Astrocyte (in vitro differentiated cells and primary cell): ENCODE measurements around the gene FAM83F. TPM values are rescaled to one million over a fixed set of nuclear protein-coding genes. Genes with fewer than 3 reads are reported as not detected.

Source experiments
- DNase-seq: peaks from one replicate; pipeline ENCODE4 v3.0.0-alpha.2; 2010; ENCODE audit warnings: low read depth
- FAIRE-seq: peaks from 2 replicates; lab custom pipeline; 2011; peaks lifted over from hg19 to GRCh38; lab: Jason Lieb, UNC
- H2AFZ ChIP-seq: 2 replicates; pipeline ENCODE4 v1.6.0; 2012; ENCODE audit warnings: low read depth, low read length, inconsistent platforms
- H3K27ac ChIP-seq: 2 replicates; pipeline ENCODE4 v1.5.1; 2011; ENCODE audit warnings: low read depth, low read length, inconsistent platforms
- H3K27me3 ChIP-seq: 2 replicates; pipeline ENCODE4 v1.6.0; 2011; ENCODE audit warnings: low read length, inconsistent platforms; ENCODE audit not compliant: insufficient read depth
- H3K36me3 ChIP-seq: 2 replicates; pipeline ENCODE4 v1.5.1; 2011; ENCODE audit warnings: low read length, inconsistent platforms; ENCODE audit not compliant: insufficient read depth
- H3K4me1 ChIP-seq: 2 replicates; pipeline ENCODE4 v1.5.1; 2011; ENCODE audit warnings: low read length, inconsistent platforms; ENCODE audit not compliant: insufficient read depth
- H3K4me2 ChIP-seq: 2 replicates; pipeline ENCODE4 v1.6.0; 2012; ENCODE audit warnings: low read length, inconsistent platforms
- H3K4me3 ChIP-seq: 2 replicates; pipeline ENCODE4 v1.5.1; 2011; ENCODE audit warnings: low read depth, mild to moderate bottlenecking, low read length, inconsistent platforms; ENCODE audit not compliant: insufficient read depth
- H3K79me2 ChIP-seq: 2 replicates; pipeline ENCODE4 v1.6.0; 2012; ENCODE audit warnings: mild to moderate bottlenecking, low read length, inconsistent platforms; ENCODE audit not compliant: insufficient read depth
- H3K9ac ChIP-seq: 2 replicates; pipeline ENCODE4 v1.6.0; 2012; ENCODE audit warnings: mild to moderate bottlenecking, low read length, inconsistent platforms
- H3K9me3 ChIP-seq: 2 replicates; pipeline ENCODE4 v1.5.1; 2012; ENCODE audit warnings: low read depth, mild to moderate bottlenecking, low read length, inconsistent platforms; ENCODE audit not compliant: insufficient read depth
- H4K20me1 ChIP-seq: 2 replicates; pipeline ENCODE4 v1.6.0; 2012; ENCODE audit warnings: low read length, inconsistent platforms; ENCODE audit not compliant: insufficient read depth
- H3K27ac Mint-ChIP-seq: one replicate; pipeline ENCODE4 v1.8.0; 2021; ENCODE audit warnings: mild to moderate bottlenecking, mixed read lengths; ENCODE audit not compliant: unreplicated experiment
- H3K27me3 Mint-ChIP-seq: one replicate; pipeline ENCODE4 v1.8.0; 2021; ENCODE audit warnings: low read depth, mixed read lengths; ENCODE audit not compliant: unreplicated experiment
- H3K36me3 Mint-ChIP-seq: one replicate; pipeline ENCODE4 v1.8.0; 2021; ENCODE audit warnings: low read depth, mixed read lengths; ENCODE audit not compliant: unreplicated experiment
- H3K4me1 Mint-ChIP-seq: one replicate; pipeline ENCODE4 v1.8.0; 2021; ENCODE audit warnings: low read depth, mixed read lengths; ENCODE audit not compliant: unreplicated experiment
- H3K4me3 Mint-ChIP-seq: one replicate; pipeline ENCODE4 v1.8.0; 2021; ENCODE audit warnings: mild to moderate bottlenecking, moderate library complexity, mixed read lengths; ENCODE audit not compliant: unreplicated experiment
- H3K9me3 Mint-ChIP-seq: one replicate; pipeline ENCODE4 v1.8.0; 2021; ENCODE audit warnings: mild to moderate bottlenecking, mixed read lengths; ENCODE audit not compliant: unreplicated experiment
- EZH2 ChIP-seq: IDR thresholded peaks from 2 replicates; pipeline ENCODE4 v1.6.1; 2012; ENCODE audit warnings: mild to moderate bottlenecking, low read length, inconsistent platforms; ENCODE audit not compliant: insufficient read depth
- total RNA-seq: library from RNA; stranded (reverse); gene quantifications from 2 replicates; pipeline ENCODE4 v1.2.1, GENCODE V29; 2021
- TF ChIP-seq, protein P1 (sequence below): IDR thresholded peaks from 2 replicates; pipeline ENCODE4 v1.5.1; 2011; ENCODE audit warnings: low read depth, mild to moderate bottlenecking, inconsistent platforms, low read length, moderate library complexity; ENCODE audit not compliant: insufficient read depth

The FAM83F gene
- total RNA-seq, 1 donor from 2014 or later, result 0.79 TPM

DNA sequence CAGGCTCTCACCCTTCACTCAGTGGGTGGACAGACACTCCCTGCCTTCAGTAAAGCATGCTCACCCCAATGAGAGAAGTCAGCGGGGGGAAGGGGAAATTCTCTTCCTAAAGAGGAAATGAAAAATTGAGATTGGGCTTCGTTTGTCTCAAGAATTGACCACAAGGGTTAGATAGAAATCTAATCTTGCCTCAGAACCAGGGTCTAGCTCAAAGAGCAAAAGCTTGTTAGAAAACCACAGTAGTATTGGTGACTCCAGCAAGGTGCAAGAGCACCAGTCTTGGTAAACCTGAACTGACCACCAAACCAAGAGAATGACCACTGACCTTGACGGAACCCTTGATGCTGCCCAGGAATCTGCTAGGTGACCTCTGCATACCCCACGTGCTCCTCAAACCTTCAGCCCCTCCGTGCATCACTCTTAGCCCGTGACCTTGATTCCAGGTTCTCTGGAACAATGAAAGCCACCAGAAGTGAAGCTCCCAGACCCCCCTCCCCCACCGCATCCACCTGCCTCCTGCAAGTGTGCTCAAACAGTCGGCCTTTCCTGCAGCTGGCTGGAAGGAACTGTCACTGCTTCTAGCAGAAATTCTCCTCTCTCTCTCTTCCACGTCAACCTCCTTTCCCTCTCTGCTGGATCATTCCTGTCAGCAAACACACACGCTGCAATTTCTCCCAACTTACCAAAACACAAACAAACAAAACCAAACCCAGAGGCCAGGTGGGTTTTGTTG is 37.7 kb upstream of the FAM83F start:
- H3K27me3 ChIP-seq, result no peaks in the 10 kb centered on the region
- no peaks in the 10 kb centered on the region for H3K79me2 ChIP-seq
- H4K20me1 ChIP-seq, result no peaks in the 10 kb centered on the region
- H3K36me3 Mint-ChIP-seq, result no peaks in the 10 kb centered on the region
- H3K9me3 Mint-ChIP-seq, result peaks cover 7% of the 10 kb centered on the region
- H2AFZ ChIP-seq, result no peak overlapping the region
- H3K9me3 ChIP-seq, result no peaks in the 10 kb centered on the region
- no peak for TF ChIP-seq EZH2
- TF ChIP-seq, protein P1, sequence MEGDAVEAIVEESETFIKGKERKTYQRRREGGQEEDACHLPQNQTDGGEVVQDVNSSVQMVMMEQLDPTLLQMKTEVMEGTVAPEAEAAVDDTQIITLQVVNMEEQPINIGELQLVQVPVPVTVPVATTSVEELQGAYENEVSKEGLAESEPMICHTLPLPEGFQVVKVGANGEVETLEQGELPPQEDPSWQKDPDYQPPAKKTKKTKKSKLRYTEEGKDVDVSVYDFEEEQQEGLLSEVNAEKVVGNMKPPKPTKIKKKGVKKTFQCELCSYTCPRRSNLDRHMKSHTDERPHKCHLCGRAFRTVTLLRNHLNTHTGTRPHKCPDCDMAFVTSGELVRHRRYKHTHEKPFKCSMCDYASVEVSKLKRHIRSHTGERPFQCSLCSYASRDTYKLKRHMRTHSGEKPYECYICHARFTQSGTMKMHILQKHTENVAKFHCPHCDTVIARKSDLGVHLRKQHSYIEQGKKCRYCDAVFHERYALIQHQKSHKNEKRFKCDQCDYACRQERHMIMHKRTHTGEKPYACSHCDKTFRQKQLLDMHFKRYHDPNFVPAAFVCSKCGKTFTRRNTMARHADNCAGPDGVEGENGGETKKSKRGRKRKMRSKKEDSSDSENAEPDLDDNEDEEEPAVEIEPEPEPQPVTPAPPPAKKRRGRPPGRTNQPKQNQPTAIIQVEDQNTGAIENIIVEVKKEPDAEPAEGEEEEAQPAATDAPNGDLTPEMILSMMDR, result no peak
- no peak overlapping the region for H3K9ac ChIP-seq
- H3K4me2 ChIP-seq, result no peak overlapping the region
- peaks cover 41% of the 10 kb centered on the region for H3K4me1 ChIP-seq
- H3K27ac Mint-ChIP-seq, result no peak overlapping the region
- no peaks in the 10 kb centered on the region for H3K36me3 ChIP-seq
- peaks cover 61% of the 10 kb centered on the region for H3K4me1 Mint-ChIP-seq
- H3K4me3 Mint-ChIP-seq, result no peak overlapping the region
- H3K27me3 Mint-ChIP-seq, result peaks cover 2% of the 10 kb centered on the region
- no peak for DNase-seq
- FAIRE-seq, result no peak
- H3K4me3 ChIP-seq, result no peak overlapping the region
- H3K27ac ChIP-seq, result no peak overlapping the region

DNA sequence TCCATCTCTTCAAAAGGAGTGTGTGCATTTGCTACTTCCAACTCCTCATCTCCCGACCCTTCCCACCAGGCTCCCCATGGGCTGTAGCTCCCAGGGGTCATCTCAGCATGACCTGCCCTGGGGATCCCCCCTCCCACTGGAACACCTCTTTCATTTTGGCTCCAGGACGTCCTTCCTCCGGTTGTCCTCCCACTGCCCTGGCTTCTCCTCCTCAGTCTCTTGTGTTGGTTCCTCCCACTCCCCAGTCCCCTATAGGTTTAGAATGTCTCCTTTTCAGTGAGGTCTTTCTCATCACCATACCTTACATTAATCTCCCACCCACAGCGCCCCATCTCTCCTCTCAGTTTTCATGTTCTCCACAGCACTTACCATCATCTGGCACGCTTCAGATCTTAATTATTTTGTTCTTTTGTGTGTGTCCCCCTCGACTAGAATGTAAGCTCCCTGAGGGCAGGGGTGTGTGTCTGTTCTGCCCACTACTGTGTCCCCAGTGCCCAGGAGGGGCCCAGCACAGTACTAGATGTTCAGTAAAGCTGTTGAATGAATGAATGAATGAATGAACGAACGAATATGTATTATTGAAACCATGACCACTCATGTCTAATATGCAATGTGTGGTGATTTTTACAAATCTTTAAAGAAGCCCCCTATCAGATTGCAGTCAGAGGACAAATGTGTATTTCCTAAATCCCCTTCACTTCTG is 36.6 kb upstream of the FAM83F start:
- peaks cover under 1% of the 10 kb centered on the region for H3K36me3 Mint-ChIP-seq
- Histone ChIP-seq H4K20me1 (no peaks in the 10 kb centered on the region), H3K36me3 (no peaks in the 10 kb centered on the region), H3K4me2 (no peak overlapping the region), H3K27me3 (no peaks in the 10 kb centered on the region), H3K27ac (no peak overlapping the region), H3K4me3 (no peak overlapping the region), H3K9ac (no peak overlapping the region), H3K4me1 (peaks cover 42% of the 10 kb centered on the region), H2AFZ (no peak overlapping the region), H3K79me2 (no peaks in the 10 kb centered on the region), H3K9me3 (no peaks in the 10 kb centered on the region)
- DNase-seq (no peak), FAIRE-seq (no peak)
- H3K27ac Mint-ChIP-seq, result peak overlapping the region; percentile 21
- H3K4me3 Mint-ChIP-seq, result no peak overlapping the region
- H3K4me1 Mint-ChIP-seq, result peaks cover 58% of the 10 kb centered on the region
- peaks cover 2% of the 10 kb centered on the region for H3K27me3 Mint-ChIP-seq
- TF ChIP-seq, protein P1, result no peak
- TF ChIP-seq EZH2, result no peak
- H3K9me3 Mint-ChIP-seq, result peaks cover 7% of the 10 kb centered on the region
